HG03045 (cell line): ENCODE results near the gene OBSL1.

Source experiments
- ATAC-seq: cut with Tn5 transposase; IDR thresholded peaks from one replicate; pipeline ENCODE4 v1.9.1; 2021; ENCODE audit warnings: mild to moderate bottlenecking, moderate library complexity; ENCODE audit not compliant: unreplicated experiment

The OBSL1 gene

GRCh38 chr2:219516888-219517287 is 54.5 kb downstream of the OBSL1 start:
- ATAC-seq: no peak

- ATAC-seq: no peak
Measured at GRCh38 chr2:219515874-219516629, 55.3 kb downstream of the OBSL1 start.

GRCh38 chr2:219514836-219515235 is 56.5 kb downstream of the OBSL1 start:
- ATAC-seq: no peak

GRCh38 chr2:219514196-219514761 is 57.1 kb downstream of the OBSL1 start, which contains the start of gene ASIC4:
ASIC4 (plus strand) TSS chr2:219514482; CDS start chr2:219514725, 243 bp downstream.
- no peak for ATAC-seq

- no peak for ATAC-seq
Measured at GRCh38 chr2:219513787-219514186, 57.6 kb downstream of the OBSL1 start.

- ATAC-seq: no peak
Measured at GRCh38 chr2:219512524-219513216, 58.7 kb downstream of the OBSL1 start.

GRCh38 chr2:219511547-219512325 is 59.6 kb downstream of the OBSL1 start:
- no peak for ATAC-seq

- ATAC-seq: no peak
Measured at GRCh38 chr2:219510512-219511135, 60.7 kb downstream of the OBSL1 start.

- ATAC-seq: peak; percentile 42
Measured at GRCh38 chr2:219509780-219510511, 61.4 kb downstream of the OBSL1 start.

- ATAC-seq: no peak
Measured at GRCh38 chr2:219508971-219509779, 62.2 kb downstream of the OBSL1 start.

GRCh38 chr2:219508444-219508734 is 63.0 kb downstream of the OBSL1 start:
- no peak for ATAC-seq

GRCh38 chr2:219507581-219508443 is 63.5 kb downstream of the OBSL1 start:
- ATAC-seq: no peak

GRCh38 chr2:219506802-219507526 is 64.4 kb downstream of the OBSL1 start:
- ATAC-seq: no peak

- ATAC-seq: no peak
Measured at GRCh38 chr2:219506153-219506801, 65.1 kb downstream of the OBSL1 start.

- no peak for ATAC-seq
Measured at GRCh38 chr2:219505585-219505984, 65.8 kb downstream of the OBSL1 start.

GRCh38 chr2:219502618-219503017 is 68.7 kb downstream of the OBSL1 start:
- ATAC-seq: no peak

- no peak for ATAC-seq
Measured at GRCh38 chr2:219501849-219502248, 69.5 kb downstream of the OBSL1 start.
